Keratinocyte (primary cell): ENCODE measurements around the gene RPS27L.

Source experiments
- EZH2 ChIP-seq: IDR thresholded peaks from one replicate; pipeline ENCODE4 v1.6.1; 2012; ENCODE audit warnings: inconsistent platforms, mild to moderate bottlenecking, low read length, moderate library complexity
- TF ChIP-seq, protein P1 (sequence below), 3 experiments: IDR thresholded peaks in 1 of 3; conservative IDR thresholded peaks in 1 of 3; optimal IDR thresholded peaks in 1 of 3; 2 replicates in 2 of 3; 3 replicates in 1 of 3; pipeline versions ENCODE3 to v1.5.1; 2011; ENCODE audit warnings: low read length in 3 of 3, mild to moderate bottlenecking in 3 of 3, moderate library complexity in 2 of 3, control low read depth in 1 of 3, inconsistent platforms in 1 of 3; ENCODE audit not compliant: insufficient read depth in 2 of 3; ENCODE audit errors: extremely low read depth in 1 of 3

DNA sequence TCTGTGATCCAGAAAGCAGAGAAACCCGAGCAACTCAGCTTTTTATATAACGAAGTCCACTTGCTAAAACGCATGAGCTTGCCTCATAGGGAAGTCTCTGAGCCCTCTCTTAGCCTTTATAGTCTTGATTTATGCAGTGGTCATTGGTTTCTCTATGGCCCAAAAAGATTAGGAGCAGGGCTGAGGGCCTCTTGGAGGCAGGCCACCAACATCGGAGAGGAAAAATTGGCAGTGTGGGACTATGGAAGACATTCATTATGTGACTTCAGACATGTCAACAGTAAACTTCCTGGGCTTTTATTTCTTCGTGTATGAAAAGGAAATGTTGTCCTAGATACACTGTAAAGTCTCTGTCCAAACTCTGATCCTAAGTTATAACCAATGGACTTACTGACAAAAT, 45.6 kb upstream of the RPS27L start:
- TF ChIP-seq, protein P1, sequence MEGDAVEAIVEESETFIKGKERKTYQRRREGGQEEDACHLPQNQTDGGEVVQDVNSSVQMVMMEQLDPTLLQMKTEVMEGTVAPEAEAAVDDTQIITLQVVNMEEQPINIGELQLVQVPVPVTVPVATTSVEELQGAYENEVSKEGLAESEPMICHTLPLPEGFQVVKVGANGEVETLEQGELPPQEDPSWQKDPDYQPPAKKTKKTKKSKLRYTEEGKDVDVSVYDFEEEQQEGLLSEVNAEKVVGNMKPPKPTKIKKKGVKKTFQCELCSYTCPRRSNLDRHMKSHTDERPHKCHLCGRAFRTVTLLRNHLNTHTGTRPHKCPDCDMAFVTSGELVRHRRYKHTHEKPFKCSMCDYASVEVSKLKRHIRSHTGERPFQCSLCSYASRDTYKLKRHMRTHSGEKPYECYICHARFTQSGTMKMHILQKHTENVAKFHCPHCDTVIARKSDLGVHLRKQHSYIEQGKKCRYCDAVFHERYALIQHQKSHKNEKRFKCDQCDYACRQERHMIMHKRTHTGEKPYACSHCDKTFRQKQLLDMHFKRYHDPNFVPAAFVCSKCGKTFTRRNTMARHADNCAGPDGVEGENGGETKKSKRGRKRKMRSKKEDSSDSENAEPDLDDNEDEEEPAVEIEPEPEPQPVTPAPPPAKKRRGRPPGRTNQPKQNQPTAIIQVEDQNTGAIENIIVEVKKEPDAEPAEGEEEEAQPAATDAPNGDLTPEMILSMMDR (optimal IDR thresholded peaks at IDR 0.05 in 1 of 3, IDR thresholded peaks at IDR 0.05 in 1 of 3, conservative IDR thresholded peaks at IDR 0.05 in 1 of 3; ENCODE audit: extremely low read depth in 1 of 3, insufficient read depth in 2 of 3, low read length in 3 of 3) = no peak
- TF ChIP-seq EZH2 = no peak
